ENCODE results near the gene FERMT1. TPM values are rescaled to one million over a fixed set of nuclear protein-coding genes. Genes with fewer than 3 reads are reported as not detected.

The FERMT1 gene
- polyA plus RNA-seq, 4 donors = 3.2 to 27.2 (median 16.3) TPM

DNA sequence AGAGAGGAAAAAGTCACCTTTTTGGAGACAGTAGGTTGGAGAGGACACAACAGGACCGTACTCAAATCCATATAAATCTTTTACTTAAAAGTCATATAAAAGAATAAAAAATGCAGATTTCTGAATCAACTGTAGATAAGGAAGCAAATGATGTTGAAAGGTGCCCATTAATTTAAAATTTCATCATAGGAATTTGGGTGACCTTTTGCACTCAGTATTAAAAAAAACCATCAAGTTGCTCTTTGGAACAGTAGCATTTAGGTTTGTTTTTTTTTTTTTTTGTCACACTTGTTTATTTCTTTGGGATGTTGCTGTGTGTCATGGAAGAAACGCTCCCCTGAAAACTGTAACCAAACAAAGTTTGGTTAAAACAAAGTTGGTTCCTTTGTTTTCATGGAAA, 48.0 kb downstream of the FERMT1 start:
- Histone ChIP-seq H3K36me3 (ENCODE audit: control insufficient read depth in 3 of 3, insufficient read depth in 2 of 3, low read depth in 1 of 3, low read length in 3 of 3) (peaks cover 0 to 43% (median 5%) of the 10 kb centered on the region in 3 donors), H3K4me3 (ENCODE audit: low read depth in 1 of 3, low read length in 3 of 3) (no peak overlapping the region), H3K9me3 (ENCODE audit: control insufficient read depth in 2 of 2, insufficient read depth in 1 of 2, low read depth in 1 of 2, low read length in 1 of 2) (no peaks in the 10 kb centered on the region), H3K4me1 (ENCODE audit: control insufficient read depth in 3 of 3, insufficient read depth in 2 of 3, low read depth in 1 of 3, low read length in 2 of 3) (peaks cover 0 to 31% (median 2%) of the 10 kb centered on the region in 3 donors), H3K27ac (ENCODE audit: low read depth in 1 of 3, low read length in 2 of 3) (peak overlapping the region in 1 of 3 donors; percentile 71), H3K27me3 (ENCODE audit: control insufficient read depth in 3 of 3, insufficient read depth in 3 of 3, low read length in 3 of 3) (no peaks in the 10 kb centered on the region)
- whole genome bisulfite sequencing, 3 donors = 61 to 71% (median 64%) methylated on average over 2 of the region's 2 CpGs
- no peak for DNase-seq
- no peak for FAIRE-seq

DNA sequence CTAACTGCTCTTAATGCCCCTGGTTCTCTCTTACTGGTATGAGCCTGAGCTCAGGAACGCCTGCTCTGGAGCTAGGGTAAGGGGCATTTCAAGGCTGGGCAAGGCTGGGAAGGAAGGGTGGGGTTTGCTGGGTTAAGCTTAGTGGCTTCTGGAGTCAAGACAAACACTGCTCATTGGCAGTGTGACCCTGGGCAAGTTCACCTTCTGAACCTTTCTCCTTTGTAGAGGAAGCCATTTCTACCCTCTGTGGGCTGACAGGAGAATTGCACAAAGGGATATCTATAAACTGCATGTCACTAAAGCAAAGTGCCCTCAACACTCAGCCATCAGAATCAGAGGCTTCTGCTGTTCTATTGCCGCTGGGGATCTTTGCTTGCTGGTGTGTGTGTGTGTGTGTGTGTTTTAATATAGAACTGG, 48.7 kb downstream of the FERMT1 start:
- FAIRE-seq = no peak

DNA sequence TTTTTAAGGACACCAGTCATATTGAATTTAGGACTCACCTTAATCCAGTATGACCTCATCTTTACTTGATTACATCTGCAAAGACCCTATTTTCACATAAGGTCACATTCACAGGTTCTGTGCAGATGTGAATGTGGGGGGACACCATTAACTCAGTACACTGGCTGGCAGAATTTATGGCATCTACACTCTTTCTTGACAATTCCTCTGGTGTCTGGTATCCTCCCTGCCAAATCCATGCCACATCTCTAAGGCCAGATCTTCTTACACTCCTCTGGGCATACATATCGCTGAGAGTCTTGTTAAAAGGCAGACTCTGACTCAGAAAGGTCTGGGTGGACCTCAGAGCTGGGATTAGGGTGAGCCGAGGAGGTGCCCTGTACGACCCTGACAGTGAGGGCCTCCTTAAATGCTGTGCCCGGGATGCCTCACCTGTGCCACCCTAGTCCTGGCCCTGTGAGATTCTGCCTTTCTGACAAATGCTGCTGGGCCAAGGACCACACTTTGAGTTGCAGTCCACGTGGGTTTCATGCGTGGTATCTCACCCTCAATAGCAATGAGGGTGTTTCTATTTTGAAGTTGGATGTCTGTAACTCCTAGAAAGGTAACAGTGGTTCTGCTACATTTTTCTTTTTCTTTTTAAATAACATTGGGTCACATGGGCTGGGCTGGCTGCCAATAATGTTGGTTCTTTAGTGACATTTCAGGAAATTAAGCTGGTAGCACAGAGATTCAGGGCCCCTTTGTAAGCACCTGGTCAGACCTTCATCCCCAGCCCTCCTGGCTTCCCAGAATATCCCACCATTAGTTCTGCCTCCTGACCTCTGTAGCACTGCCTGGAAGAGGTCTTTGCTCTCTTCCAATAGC, 51.8 kb downstream of the FERMT1 start:
- no peaks in the 10 kb centered on the region for H3K9me3 ChIP-seq (ENCODE audit: control insufficient read depth in 2 of 2, insufficient read depth in 1 of 2, low read depth in 1 of 2, low read length in 1 of 2)
- 87 to 90% (median 89%) methylated on average over 6 of the region's 6 CpGs for WGBS, 3 donors
- no peak overlapping the region for H3K27ac ChIP-seq (ENCODE audit: low read depth in 1 of 3, low read length in 2 of 3)
- no peaks in the 10 kb centered on the region for H3K27me3 ChIP-seq (ENCODE audit: control insufficient read depth in 3 of 3, insufficient read depth in 3 of 3, low read length in 3 of 3)
- H3K4me3 ChIP-seq (ENCODE audit: low read depth in 1 of 3, low read length in 3 of 3) = no peak overlapping the region
- H3K4me1 ChIP-seq (ENCODE audit: control insufficient read depth in 3 of 3, insufficient read depth in 2 of 3, low read depth in 1 of 3, low read length in 2 of 3) = peaks cover 0 to 24% (median 2%) of the 10 kb centered on the region in 3 donors
- FAIRE-seq = no peak
- DNase-seq = no peak
- H3K36me3 ChIP-seq (ENCODE audit: control insufficient read depth in 3 of 3, insufficient read depth in 2 of 3, low read depth in 1 of 3, low read length in 3 of 3) = peaks cover 0 to 29% (median 3%) of the 10 kb centered on the region in 3 donors

More for the DNA sequence above, 48.7 kb downstream of the FERMT1 start:
- Histone ChIP-seq H3K4me3 (ENCODE audit: low read depth in 1 of 3, low read length in 3 of 3) (no peak overlapping the region), H3K36me3 (ENCODE audit: control insufficient read depth in 3 of 3, insufficient read depth in 2 of 3, low read depth in 1 of 3, low read length in 3 of 3) (peaks cover 0 to 46% (median 5%) of the 10 kb centered on the region in 3 donors), H3K9me3 (ENCODE audit: control insufficient read depth in 2 of 2, insufficient read depth in 1 of 2, low read depth in 1 of 2, low read length in 1 of 2) (no peaks in the 10 kb centered on the region), H3K27ac (ENCODE audit: low read depth in 1 of 3, low read length in 2 of 3) (peak overlapping the region in 1 of 3 donors; percentile 37), H3K27me3 (ENCODE audit: control insufficient read depth in 3 of 3, insufficient read depth in 3 of 3, low read length in 3 of 3) (no peaks in the 10 kb centered on the region), H3K4me1 (ENCODE audit: control insufficient read depth in 3 of 3, insufficient read depth in 2 of 3, low read depth in 1 of 3, low read length in 2 of 3) (peaks cover 0 to 31% (median 2%) of the 10 kb centered on the region in 3 donors)
- 43 to 58% (median 45%) methylated on average over 2 of the region's 2 CpGs for WGBS, 3 donors
- peak; percentile 63 to 72 for DNase-seq

DNA sequence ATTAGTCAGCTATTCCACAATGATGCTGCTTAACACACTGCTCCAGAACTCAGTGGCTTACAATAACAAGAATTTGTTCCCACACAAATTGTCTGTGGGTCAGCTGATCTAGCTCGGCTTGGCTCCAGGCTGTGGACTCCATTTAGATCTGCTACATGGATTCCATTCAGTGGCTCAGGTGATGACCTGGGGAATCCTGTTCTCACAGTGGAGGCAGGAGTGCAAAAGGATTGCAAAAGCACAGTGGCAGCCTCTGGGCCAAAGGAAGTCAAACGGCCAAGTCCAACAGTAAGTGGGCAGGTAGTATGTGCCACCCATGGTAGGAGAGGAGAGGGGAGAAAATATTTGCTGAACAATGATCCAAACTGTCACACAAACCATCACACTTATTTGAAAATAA, 53.2 kb downstream of the FERMT1 start:
- DNase-seq (no peak), FAIRE-seq (no peak)
- H3K27me3 ChIP-seq (ENCODE audit: control insufficient read depth in 3 of 3, insufficient read depth in 3 of 3, low read length in 3 of 3) = no peaks in the 10 kb centered on the region
- peaks cover 0 to 11% (median 2%) of the 10 kb centered on the region in 3 donors for H3K4me1 ChIP-seq (ENCODE audit: control insufficient read depth in 3 of 3, insufficient read depth in 2 of 3, low read depth in 1 of 3, low read length in 2 of 3)
- H3K36me3 ChIP-seq (ENCODE audit: control insufficient read depth in 3 of 3, insufficient read depth in 2 of 3, low read depth in 1 of 3, low read length in 3 of 3) = peaks cover 0 to 25% (median 3%) of the 10 kb centered on the region in 3 donors
- WGBS, 3 donors = 83 to 92% (median 91%) methylated on average over 2 of the region's 2 CpGs
- H3K27ac ChIP-seq (ENCODE audit: low read depth in 1 of 3, low read length in 2 of 3) = no peak overlapping the region
- H3K9me3 ChIP-seq (ENCODE audit: control insufficient read depth in 2 of 2, insufficient read depth in 1 of 2, low read depth in 1 of 2, low read length in 1 of 2) = no peaks in the 10 kb centered on the region
- H3K4me3 ChIP-seq (ENCODE audit: low read depth in 1 of 3, low read length in 3 of 3) = no peak overlapping the region

DNA sequence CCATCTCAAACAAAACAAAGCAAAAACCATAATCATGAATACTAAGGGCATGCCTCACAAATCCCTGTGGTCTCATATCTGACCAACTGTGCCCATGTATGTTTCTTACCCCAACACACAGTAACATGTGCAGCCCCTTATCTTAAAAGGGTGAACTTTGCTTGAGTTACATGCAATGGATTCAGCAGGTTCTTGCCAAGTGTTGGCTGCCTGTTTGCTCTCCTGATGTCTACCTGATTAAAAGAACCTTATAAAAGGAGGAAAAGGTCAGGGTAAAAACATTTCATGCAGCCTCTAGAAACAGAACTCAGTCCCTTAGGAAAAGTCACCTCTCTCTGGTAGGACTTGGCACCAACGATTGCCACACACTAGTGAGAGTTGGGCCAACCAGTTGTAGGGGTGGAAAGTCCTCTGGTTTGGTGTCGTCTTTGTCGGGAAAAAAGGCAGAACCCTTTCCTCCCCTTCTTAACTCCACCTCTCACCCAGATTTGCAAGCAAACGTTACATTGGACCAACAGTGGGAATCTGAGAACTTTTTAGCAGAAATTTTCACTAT, 55.0 kb downstream of the FERMT1 start:
- peaks cover 0 to 20% (median 0%) of the 10 kb centered on the region in 3 donors for H3K36me3 ChIP-seq (ENCODE audit: control insufficient read depth in 3 of 3, insufficient read depth in 2 of 3, low read depth in 1 of 3, low read length in 3 of 3)
- no peak for FAIRE-seq

DNA sequence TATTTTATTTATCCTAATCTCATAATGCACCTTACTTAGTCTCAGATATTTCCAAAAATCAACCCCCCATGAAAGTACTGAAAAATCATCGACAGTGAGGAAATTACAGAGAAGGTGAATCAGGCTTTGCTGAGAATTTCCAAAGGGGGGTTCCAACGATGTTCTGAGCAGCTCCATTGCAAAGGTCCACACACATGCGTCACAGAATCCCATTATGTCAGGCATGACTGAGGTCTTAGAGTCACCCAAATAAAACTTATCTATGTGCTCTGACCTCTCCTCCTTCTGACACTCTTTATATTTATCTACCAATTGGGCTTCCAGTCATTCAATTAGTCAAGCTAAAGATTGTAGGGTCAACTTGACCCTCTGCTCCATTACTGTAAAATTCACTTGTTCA, 56.2 kb downstream of the FERMT1 start:
- Histone ChIP-seq H3K36me3 (ENCODE audit: control insufficient read depth in 3 of 3, insufficient read depth in 2 of 3, low read depth in 1 of 3, low read length in 3 of 3) (peaks cover 0 to 13% (median 0%) of the 10 kb centered on the region in 3 donors), H3K4me3 (ENCODE audit: low read depth in 1 of 3, low read length in 3 of 3) (no peak overlapping the region), H3K27ac (ENCODE audit: low read depth in 1 of 3, low read length in 2 of 3) (no peak overlapping the region), H3K4me1 (ENCODE audit: control insufficient read depth in 3 of 3, insufficient read depth in 2 of 3, low read depth in 1 of 3, low read length in 2 of 3) (peaks cover 0 to 4% (median 2%) of the 10 kb centered on the region in 3 donors), H3K27me3 (ENCODE audit: control insufficient read depth in 3 of 3, insufficient read depth in 3 of 3, low read length in 3 of 3) (no peaks in the 10 kb centered on the region), H3K9me3 (ENCODE audit: control insufficient read depth in 2 of 2, insufficient read depth in 1 of 2, low read depth in 1 of 2, low read length in 1 of 2) (no peaks in the 10 kb centered on the region)
- DNase-seq (no peak), FAIRE-seq (no peak)
- WGBS, 3 donors = 85 to 87% (median 87%) methylated on average over 3 of the region's 3 CpGs

More for the DNA sequence above, 55.0 kb downstream of the FERMT1 start:
- H3K4me3 ChIP-seq (ENCODE audit: low read depth in 1 of 3, low read length in 3 of 3) = no peak overlapping the region
- peak in 1 of 2 donors; percentile 44 for DNase-seq
- 7 to 54% (median 21%) methylated on average over 4 of the region's 4 CpGs for WGBS, 3 donors
- H3K27ac ChIP-seq (ENCODE audit: low read depth in 1 of 3, low read length in 2 of 3) = no peak overlapping the region
- H3K9me3 ChIP-seq (ENCODE audit: control insufficient read depth in 2 of 2, insufficient read depth in 1 of 2, low read depth in 1 of 2, low read length in 1 of 2) = no peaks in the 10 kb centered on the region
- H3K27me3 ChIP-seq (ENCODE audit: control insufficient read depth in 3 of 3, insufficient read depth in 3 of 3, low read length in 3 of 3) = no peaks in the 10 kb centered on the region
- H3K4me1 ChIP-seq (ENCODE audit: control insufficient read depth in 3 of 3, insufficient read depth in 2 of 3, low read depth in 1 of 3, low read length in 2 of 3) = peaks cover 0 to 4% (median 2%) of the 10 kb centered on the region in 3 donors

DNA sequence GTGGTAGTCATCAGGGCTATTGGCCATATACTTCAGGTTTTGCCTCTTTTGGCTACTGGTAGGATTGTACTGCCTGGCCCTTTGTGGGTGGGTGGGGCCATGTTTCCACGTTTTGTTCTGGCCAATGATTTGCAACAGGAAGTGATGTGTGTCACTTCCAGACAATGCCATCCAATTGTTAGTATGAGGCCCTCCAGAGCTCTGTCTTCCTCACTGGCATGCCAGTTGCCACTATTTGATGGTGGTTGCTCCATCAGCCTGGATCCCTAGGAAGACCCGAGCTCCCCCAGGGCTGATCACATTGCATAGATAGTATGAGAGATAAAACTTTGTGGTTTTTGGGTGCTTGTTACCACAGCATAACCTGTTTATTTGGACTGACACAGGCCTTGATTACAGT, 61.3 kb downstream of the FERMT1 start:
- peaks cover 0 to 3% (median 0%) of the 10 kb centered on the region in 3 donors for H3K36me3 ChIP-seq (ENCODE audit: control insufficient read depth in 3 of 3, insufficient read depth in 2 of 3, low read depth in 1 of 3, low read length in 3 of 3)
- H3K9me3 ChIP-seq (ENCODE audit: control insufficient read depth in 2 of 2, insufficient read depth in 1 of 2, low read depth in 1 of 2, low read length in 1 of 2) = no peaks in the 10 kb centered on the region
- DNase-seq = no peak
- peaks cover 0 to 11% (median 0%) of the 10 kb centered on the region in 3 donors for H3K4me1 ChIP-seq (ENCODE audit: control insufficient read depth in 3 of 3, insufficient read depth in 2 of 3, low read depth in 1 of 3, low read length in 2 of 3)
- H3K27ac ChIP-seq (ENCODE audit: low read depth in 1 of 3, low read length in 2 of 3) = no peak overlapping the region
- no peaks in the 10 kb centered on the region for H3K27me3 ChIP-seq (ENCODE audit: control insufficient read depth in 3 of 3, insufficient read depth in 3 of 3, low read length in 3 of 3)
- H3K4me3 ChIP-seq (ENCODE audit: low read depth in 1 of 3, low read length in 3 of 3) = no peak overlapping the region
- no peak for FAIRE-seq
- WGBS, 3 donors = 50 to 61% (median 53%) methylated on average over 2 of the region's 2 CpGs

DNA sequence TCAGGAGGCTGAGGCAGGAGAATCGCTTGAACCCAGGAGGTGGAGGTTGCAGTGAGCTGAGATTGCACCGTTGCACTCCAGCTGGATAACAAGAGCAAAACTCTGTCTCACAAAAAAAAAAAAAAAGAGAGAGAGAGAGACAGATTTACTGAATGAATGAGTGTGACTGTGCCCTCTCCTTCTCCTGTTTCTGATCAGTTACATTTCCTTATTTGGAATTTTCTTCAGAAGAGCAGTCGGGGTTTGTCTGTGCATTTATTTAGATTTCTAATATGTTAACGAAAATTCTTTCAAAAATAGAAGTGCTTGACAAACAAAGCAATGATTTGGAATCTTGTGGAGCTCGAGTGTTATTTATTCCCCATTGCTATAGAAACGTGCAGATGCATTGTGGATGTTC, 62.6 kb downstream of the FERMT1 start:
- Histone ChIP-seq H3K4me1 (ENCODE audit: control insufficient read depth in 3 of 3, insufficient read depth in 2 of 3, low read depth in 1 of 3, low read length in 2 of 3) (peaks cover 0 to 11% (median 0%) of the 10 kb centered on the region in 3 donors), H3K9me3 (ENCODE audit: control insufficient read depth in 2 of 2, insufficient read depth in 1 of 2, low read depth in 1 of 2, low read length in 1 of 2) (no peaks in the 10 kb centered on the region), H3K27me3 (ENCODE audit: control insufficient read depth in 3 of 3, insufficient read depth in 3 of 3, low read length in 3 of 3) (no peaks in the 10 kb centered on the region), H3K27ac (ENCODE audit: low read depth in 1 of 3, low read length in 2 of 3) (no peak overlapping the region), H3K36me3 (ENCODE audit: control insufficient read depth in 3 of 3, insufficient read depth in 2 of 3, low read depth in 1 of 3, low read length in 3 of 3) (peaks cover 0 to 3% (median 0%) of the 10 kb centered on the region in 3 donors), H3K4me3 (ENCODE audit: low read depth in 1 of 3, low read length in 3 of 3) (no peak overlapping the region)
- FAIRE-seq (no peak), DNase-seq (no peak)
- WGBS, 3 donors = 63 to 80% (median 77%) methylated on average over 6 of the region's 6 CpGs
